GM12865 (cell line): ENCODE measurements around the gene PEX6.
"Not testable (repeated sequence)": the region's sequence is repeated elsewhere in the genome, so short reads cannot be mapped to it uniquely, and the experiment has no call there.

ENCODE experiments used
- DNase-seq: peaks from one replicate; pipeline ENCODE4 v3.0.0; 2010; ENCODE audit warnings: low read depth
- H3K4me3 ChIP-seq: 2 replicates; pipeline ENCODE4 v1.5.1; 2011; ENCODE audit warnings: mild to moderate bottlenecking, low read depth, low read length, control low read depth
- TF ChIP-seq, protein P1 (sequence below): IDR thresholded peaks from 2 replicates; pipeline ENCODE4 v1.5.1; 2011; ENCODE audit warnings: low read length, control low read depth, low read depth, inconsistent platforms; ENCODE audit not compliant: insufficient read depth; ENCODE audit errors: missing control alignments

The PEX6 gene

DNA sequence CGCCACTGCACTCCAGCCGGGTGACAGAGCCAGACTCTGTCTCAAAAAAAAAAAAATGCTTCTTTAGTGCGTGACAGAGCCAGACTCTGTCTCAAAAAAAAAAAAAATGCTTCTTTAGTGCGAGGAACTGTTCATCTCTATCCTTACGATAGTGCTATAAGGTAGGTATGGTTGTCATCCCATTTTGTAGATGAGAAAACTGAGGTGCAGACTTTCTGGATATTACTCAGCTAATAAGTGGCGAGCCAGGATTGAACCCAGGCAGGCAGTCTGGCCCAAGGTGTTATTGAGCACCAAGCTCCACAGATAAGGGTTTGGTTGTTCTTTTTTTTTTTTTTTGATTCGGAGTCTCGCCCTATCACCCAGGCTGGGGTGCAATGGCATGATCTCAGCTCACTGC is 22.9 kb upstream of the PEX6 start:
- TF ChIP-seq, protein P1, sequence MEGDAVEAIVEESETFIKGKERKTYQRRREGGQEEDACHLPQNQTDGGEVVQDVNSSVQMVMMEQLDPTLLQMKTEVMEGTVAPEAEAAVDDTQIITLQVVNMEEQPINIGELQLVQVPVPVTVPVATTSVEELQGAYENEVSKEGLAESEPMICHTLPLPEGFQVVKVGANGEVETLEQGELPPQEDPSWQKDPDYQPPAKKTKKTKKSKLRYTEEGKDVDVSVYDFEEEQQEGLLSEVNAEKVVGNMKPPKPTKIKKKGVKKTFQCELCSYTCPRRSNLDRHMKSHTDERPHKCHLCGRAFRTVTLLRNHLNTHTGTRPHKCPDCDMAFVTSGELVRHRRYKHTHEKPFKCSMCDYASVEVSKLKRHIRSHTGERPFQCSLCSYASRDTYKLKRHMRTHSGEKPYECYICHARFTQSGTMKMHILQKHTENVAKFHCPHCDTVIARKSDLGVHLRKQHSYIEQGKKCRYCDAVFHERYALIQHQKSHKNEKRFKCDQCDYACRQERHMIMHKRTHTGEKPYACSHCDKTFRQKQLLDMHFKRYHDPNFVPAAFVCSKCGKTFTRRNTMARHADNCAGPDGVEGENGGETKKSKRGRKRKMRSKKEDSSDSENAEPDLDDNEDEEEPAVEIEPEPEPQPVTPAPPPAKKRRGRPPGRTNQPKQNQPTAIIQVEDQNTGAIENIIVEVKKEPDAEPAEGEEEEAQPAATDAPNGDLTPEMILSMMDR = no peak
- H3K4me3 ChIP-seq = no peak overlapping the region
- no peak for DNase-seq

DNA sequence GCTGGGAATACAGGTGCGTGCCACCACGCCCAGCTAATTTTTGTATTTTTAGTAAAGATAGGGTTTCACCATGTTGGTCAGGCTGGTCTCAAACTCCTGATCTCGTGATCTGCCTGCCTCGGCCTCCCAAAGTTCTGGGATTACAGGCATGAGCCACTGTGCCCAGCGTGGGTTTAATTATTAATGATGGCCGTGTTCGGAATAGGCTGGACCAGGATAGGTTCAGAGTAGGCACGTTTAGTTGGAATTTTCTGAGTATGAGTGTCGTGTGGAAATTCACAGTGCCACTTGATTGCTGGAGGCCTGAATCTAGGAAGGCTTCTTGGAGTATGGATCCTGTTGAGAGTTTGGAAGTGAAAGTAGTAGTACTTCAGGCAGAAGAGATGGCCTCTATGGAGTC is 19.2 kb upstream of the PEX6 start:
- not testable (repeated sequence) for H3K4me3 ChIP-seq, DNase-seq

DNA sequence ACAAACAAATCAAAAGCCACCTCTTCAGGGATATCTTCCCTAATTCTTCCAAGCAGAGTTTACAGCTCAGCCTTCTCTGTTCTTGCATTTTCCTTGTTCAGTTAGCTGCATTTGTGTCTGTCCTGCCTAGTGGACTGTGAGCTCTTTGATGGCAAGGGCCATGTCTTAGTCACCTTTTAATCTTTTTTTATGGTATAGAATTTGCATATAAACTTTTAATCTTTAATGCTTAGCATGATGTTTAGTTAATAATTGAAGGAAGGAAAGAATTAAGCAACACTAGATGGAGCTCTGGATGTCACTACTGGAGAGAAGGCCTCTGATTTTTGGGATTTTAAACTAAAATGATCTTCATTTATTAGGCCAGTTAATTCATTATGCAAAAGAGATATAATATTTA is 17.5 kb upstream of the PEX6 start:
- TF ChIP-seq, protein P1 = no peak
- DNase-seq = no peak

DNA sequence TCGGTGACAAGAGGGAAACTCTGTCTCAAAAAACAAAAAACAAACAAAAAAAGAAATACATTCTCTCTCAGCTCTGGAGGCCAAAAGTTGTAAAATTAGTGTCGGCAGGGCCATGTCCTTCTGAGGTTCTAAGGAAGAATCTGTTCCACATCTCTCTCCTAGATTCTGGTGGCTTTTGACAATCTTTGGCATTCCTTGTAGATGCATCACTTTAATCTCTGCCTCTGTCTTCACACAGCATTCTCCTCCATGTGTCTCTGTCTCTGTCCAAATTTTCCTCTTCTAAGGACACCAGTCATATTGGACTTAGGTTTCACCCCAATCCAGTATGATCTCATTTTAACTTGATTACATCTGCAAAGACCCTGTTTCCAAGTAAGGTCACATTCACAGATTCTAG is 14.5 kb upstream of the PEX6 start:
- DNase-seq = no peak
- TF ChIP-seq, protein P1 = no peak
- H3K4me3 ChIP-seq = no peak overlapping the region

More for the DNA sequence above, 17.5 kb upstream of the PEX6 start:
- no peak overlapping the region for H3K4me3 ChIP-seq

DNA sequence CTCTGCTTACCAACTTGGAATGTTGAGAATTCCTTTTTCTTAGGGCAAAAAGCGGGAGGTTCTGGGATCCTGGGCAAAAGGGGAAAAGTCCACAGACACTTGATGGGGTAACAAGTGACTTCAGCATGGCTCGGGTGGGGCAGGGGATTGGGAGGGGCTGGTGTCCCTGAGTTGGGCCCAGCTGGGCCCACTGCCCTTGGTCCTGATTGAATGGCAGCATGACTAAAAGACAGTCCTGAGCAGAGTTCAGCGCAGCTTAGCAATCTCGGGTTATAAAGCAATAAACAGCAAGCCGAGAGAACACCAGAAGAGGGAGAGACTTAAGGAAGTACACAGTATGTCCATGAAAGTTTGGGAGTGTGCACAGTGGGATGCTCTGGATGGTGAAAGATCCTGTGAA is 10.9 kb upstream of the PEX6 start:
- no peak for DNase-seq
- no peak overlapping the region for H3K4me3 ChIP-seq
- TF ChIP-seq, protein P1 = no peak

DNA sequence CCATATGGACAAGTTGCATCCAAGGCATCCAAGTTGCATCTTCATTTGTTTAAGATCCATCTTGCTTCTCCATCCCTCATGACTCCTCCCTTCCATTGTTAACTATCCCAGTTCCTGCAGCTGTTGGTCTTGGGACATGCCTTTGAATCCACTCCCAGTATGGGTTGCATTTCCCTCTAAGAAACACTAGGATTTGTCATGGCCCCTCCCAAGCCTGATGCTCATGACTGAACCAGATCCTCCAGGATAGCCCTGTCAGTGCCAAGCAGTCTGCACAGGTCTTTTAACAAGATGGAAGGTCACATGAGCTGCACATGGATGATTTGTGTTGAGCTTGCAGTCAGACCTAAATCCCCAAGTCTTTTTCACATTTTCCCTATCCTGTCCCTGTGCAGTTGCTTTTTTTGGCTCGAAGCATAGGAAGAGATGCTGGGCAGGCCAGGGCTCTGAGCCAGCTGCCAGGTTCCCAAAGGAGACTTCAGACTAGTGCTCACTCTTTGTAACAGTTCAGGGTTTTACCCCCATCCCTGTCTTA is 9.6 kb upstream of the PEX6 start:
- no peak for DNase-seq
- H3K4me3 ChIP-seq = no peak overlapping the region
- TF ChIP-seq, protein P1 = no peak

DNA sequence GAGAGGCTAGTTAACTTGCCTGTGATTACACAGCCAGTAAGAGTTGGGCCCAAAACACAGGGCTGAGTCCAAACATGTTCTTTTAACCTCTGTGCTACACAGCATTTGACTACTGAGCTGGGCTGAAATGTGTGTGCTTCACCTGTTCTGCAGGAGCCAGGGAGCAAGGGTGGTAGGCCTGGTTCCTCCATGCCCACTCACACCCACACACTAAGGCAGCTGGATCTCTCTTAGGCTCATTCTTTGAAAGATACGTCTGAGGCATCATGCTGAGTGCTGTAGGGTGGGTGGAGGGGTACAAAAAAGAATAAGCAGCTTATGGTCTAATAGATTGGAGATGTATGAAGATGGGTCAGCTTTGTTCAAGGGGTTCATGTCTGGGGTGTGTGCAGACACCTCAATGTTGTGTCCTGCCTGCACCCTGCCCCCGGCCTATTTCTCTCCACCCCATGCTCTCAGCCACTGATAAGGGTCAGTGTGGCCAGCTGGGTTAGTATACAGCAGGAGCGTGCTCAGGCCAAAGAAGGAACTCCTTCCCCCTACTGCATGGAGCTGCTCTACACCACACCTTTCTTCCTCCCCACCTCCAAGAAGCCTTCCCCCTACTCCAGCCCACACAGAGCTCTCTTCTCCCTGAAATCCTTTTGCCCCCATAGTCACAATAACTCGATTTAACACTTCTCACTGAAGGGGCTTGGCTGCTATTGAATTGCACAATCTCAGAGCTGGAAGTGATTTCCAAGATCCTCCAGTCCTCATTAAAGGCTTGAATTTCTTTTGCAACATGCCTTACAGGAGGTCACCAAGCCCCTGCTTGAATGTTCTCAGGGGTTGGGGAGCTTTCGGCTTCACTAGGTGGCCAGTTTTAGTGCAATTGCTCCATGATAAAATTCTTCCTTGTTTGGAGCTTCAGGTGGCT is 8.8 kb upstream of the PEX6 start:
- TF ChIP-seq, protein P1 = no peak

More for the DNA sequence above, 8.8 kb upstream of the PEX6 start:
- H3K4me3 ChIP-seq = no peak overlapping the region
- no peak for DNase-seq
